GM18507 (cell line): ENCODE data around the gene TBC1D3L.
"Not testable (repeated sequence)": the region's sequence is repeated elsewhere in the genome, so short reads cannot be mapped to it uniquely, and the experiment has no call there.

Experiments used
- DNase-seq: peaks from one replicate; pipeline ENCODE4 v3.0.0; 2011; ENCODE audit warnings: low read depth; ENCODE audit not compliant: insufficient read length; ENCODE audit errors: extremely low spot score
- FAIRE-seq: peaks from 2 replicates; lab custom pipeline; 2011; peaks lifted over from hg19 to GRCh38; lab: Jason Lieb, UNC

TBC1D3L gene

GRCh38 chr17:37988960-37989359 lies at the start of gene TBC1D3L:
TBC1D3L (minus strand) TSS chr17:37989060; CDS start chr17:37987520, 1,540 bp downstream.
- FAIRE-seq, DNase-seq: not testable (repeated sequence)

- not testable (repeated sequence) for FAIRE-seq, DNase-seq
Measured at GRCh38 chr17:38003676-38004075, 14.8 kb upstream of the TBC1D3L start, which contains the start of gene TBC1D3D. TBC1D3D (plus strand) TSS chr17:38003976; CDS start chr17:38005561, 1,585 bp downstream.
